Stimulated activated naive CD4-positive, alpha-beta T cell (primary cell): ENCODE results near the gene MVB12B.

Experiments
- DNase-seq, 6 experiments: peaks; one replicate each; lab custom pipeline; 2025; lab: John Stamatoyannopoulos, UW

Gene MVB12B

GRCh38 chr9:126408004-126408403 is 81.4 kb downstream of the MVB12B start:
- no peak for DNase-seq

- DNase-seq: no peak
Measured at GRCh38 chr9:126410229-126410628, 83.6 kb downstream of the MVB12B start.

GRCh38 chr9:126411225-126411947 is 84.8 kb downstream of the MVB12B start:
- DNase-seq: peak in 3 of 6 experiments; percentile 67 to 85 (median 78)

GRCh38 chr9:126411948-126412284 is 85.3 kb downstream of the MVB12B start:
- DNase-seq: no peak

GRCh38 chr9:126412905-126413304 is 86.3 kb downstream of the MVB12B start:
- no peak for DNase-seq

- no peak for DNase-seq
Measured at GRCh38 chr9:126413391-126414068, 86.9 kb downstream of the MVB12B start.

- no peak for DNase-seq
Measured at GRCh38 chr9:126415741-126416370, 89.2 kb downstream of the MVB12B start.

- no peak for DNase-seq
Measured at GRCh38 chr9:126417043-126417442, 90.4 kb downstream of the MVB12B start.

- DNase-seq: no peak
Measured at GRCh38 chr9:126417684-126418083, 91.1 kb downstream of the MVB12B start.

- DNase-seq: no peak
Measured at GRCh38 chr9:126418608-126419007, 92.0 kb downstream of the MVB12B start.

GRCh38 chr9:126419475-126419874 is 92.8 kb downstream of the MVB12B start:
- no peak for DNase-seq

GRCh38 chr9:126420135-126420534 is 93.5 kb downstream of the MVB12B start:
- no peak for DNase-seq

- no peak for DNase-seq
Measured at GRCh38 chr9:126420643-126421564, 94.3 kb downstream of the MVB12B start.

- no peak for DNase-seq
Measured at GRCh38 chr9:126421567-126422428, 95.2 kb downstream of the MVB12B start.

GRCh38 chr9:126423142-126423915 is 96.7 kb downstream of the MVB12B start:
- peak in 3 of 6 experiments; percentile 37 to 53 (median 46) for DNase-seq

GRCh38 chr9:126423916-126424185 is 97.2 kb downstream of the MVB12B start:
- DNase-seq: no peak

GRCh38 chr9:126424511-126424910 is 97.9 kb downstream of the MVB12B start:
- DNase-seq: no peak

- no peak for DNase-seq
Measured at GRCh38 chr9:126428534-126429175, 102.0 kb downstream of the MVB12B start.

GRCh38 chr9:126429190-126429589 is 102.6 kb downstream of the MVB12B start:
- no peak for DNase-seq

- no peak for DNase-seq
Measured at GRCh38 chr9:126430124-126430523, 103.5 kb downstream of the MVB12B start.
